ENCODE results near the gene CDS2. TPM values are rescaled to one million over a fixed set of nuclear protein-coding genes. Genes with fewer than 3 reads are reported as not detected.

The CDS2 gene

GRCh38 chr20:5234978-5235377, 108.2 kb downstream of the CDS2 start:
- H3K4me3 ChIP-seq (ENCODE audit: insufficient read depth in 1 of 2, low read depth in 1 of 2, low read length in 2 of 2): no peak overlapping the region
- H3K23ac ChIP-seq (ENCODE audit: low read length in 2 of 2): no peak overlapping the region
- no peak overlapping the region for H2BK5ac ChIP-seq (ENCODE audit: low read depth, low read length, poor library complexity, severe bottlenecking)
- H3K27me3 ChIP-seq (ENCODE audit: control insufficient read depth in 1 of 2, insufficient read depth in 1 of 2, low read length in 2 of 2): no peaks in the 10 kb centered on the region
- H3K27ac ChIP-seq (ENCODE audit: low read length, poor library complexity, severe bottlenecking): no peak overlapping the region
- no peak overlapping the region for H3K4ac ChIP-seq (ENCODE audit: low read depth in 1 of 2, low read length in 2 of 2)
- H3K9me3 ChIP-seq (ENCODE audit: control insufficient read depth, low read length): no peaks in the 10 kb centered on the region
- H2AFZ ChIP-seq (ENCODE audit: low read depth, low read length): no peak overlapping the region
- H3K18ac ChIP-seq (ENCODE audit: low read depth in 1 of 2, low read length in 2 of 2): no peak overlapping the region
- no peak overlapping the region for H3K14ac ChIP-seq (ENCODE audit: low read length in 2 of 2)
- H3K4me2 ChIP-seq (ENCODE audit: low read length, poor library complexity, severe bottlenecking): no peak overlapping the region
- H4K91ac ChIP-seq (ENCODE audit: low read length): no peak overlapping the region
- no peak overlapping the region for H2BK12ac ChIP-seq (ENCODE audit: low read length in 2 of 2)
- no peak for DNase-seq
- no peak overlapping the region for H3K9ac ChIP-seq (ENCODE audit: low read length)
- H3K79me1 ChIP-seq (replicated peaks; ENCODE audit: low read length, poor library complexity, severe bottlenecking): no peaks in the 10 kb centered on the region
- no peak overlapping the region for H2BK120ac ChIP-seq (ENCODE audit: low read depth, low read length)
- H2AK5ac ChIP-seq (ENCODE audit: low read length, severe bottlenecking): no peak overlapping the region
- no peak overlapping the region for H2BK15ac ChIP-seq (ENCODE audit: low read depth, poor library complexity, severe bottlenecking)
- no peaks in the 10 kb centered on the region for H3K36me3 ChIP-seq (ENCODE audit: control insufficient read depth in 1 of 2, insufficient read depth in 2 of 2, low read depth in 1 of 2, low read length in 2 of 2)
- H3K4me1 ChIP-seq (ENCODE audit: control insufficient read depth, insufficient read depth, low read depth, low read length): no peaks in the 10 kb centered on the region
- WGBS: no CpG with 5 or more reads among the region's 1 CpG
- no peak overlapping the region for H4K8ac ChIP-seq (ENCODE audit: low read length)

Small RNAs within 50 kb of the gene (small RNA-seq; reads per million reads assigned to genes)
- gene RF00019 (ENCODE audit: low read depth) (not detected), gene RF00568 (ENCODE audit: low read depth) (not detected), gene RNA5SP474 (ENCODE audit: low read depth) (not detected)

All from mesenchymal stem cell (in vitro differentiated cells and primary cell).